Measurements from ENCODE around the gene ICA1. TPM values are rescaled to one million over a fixed set of nuclear protein-coding genes. Genes with fewer than 3 reads are reported as not detected.

Gene ICA1
- total and polyA plus RNA-seq, 8 donors = 19.1 to 458 (median 77.4) TPM

DNA sequence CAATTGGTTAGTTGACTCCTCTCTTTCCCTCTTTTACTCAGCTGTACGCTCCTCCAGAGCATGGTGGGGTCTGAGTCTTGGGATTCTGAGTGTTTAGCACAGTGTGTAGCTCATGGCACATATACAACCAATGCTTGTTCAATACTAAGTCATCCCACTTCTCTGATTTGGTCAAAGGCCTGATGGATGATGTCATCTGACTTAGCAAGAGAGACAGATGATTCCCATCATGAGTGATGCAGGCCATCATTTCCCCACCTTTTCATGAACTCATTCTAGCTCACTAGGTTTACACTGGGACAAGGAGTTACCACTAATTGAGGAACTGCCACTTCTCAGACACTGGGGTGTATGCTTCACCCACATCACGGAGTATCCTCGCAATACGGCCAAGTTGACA is 3.8 kb downstream of the ICA1 start:
- DNase-seq = no peak
- no peaks in the 10 kb centered on the region for H3K9me3 ChIP-seq
- intact Hi-C loops (cut with DNase I; ENCODE audit: low total_unique reads) = no loop called here
- TF ChIP-seq, protein P1, sequence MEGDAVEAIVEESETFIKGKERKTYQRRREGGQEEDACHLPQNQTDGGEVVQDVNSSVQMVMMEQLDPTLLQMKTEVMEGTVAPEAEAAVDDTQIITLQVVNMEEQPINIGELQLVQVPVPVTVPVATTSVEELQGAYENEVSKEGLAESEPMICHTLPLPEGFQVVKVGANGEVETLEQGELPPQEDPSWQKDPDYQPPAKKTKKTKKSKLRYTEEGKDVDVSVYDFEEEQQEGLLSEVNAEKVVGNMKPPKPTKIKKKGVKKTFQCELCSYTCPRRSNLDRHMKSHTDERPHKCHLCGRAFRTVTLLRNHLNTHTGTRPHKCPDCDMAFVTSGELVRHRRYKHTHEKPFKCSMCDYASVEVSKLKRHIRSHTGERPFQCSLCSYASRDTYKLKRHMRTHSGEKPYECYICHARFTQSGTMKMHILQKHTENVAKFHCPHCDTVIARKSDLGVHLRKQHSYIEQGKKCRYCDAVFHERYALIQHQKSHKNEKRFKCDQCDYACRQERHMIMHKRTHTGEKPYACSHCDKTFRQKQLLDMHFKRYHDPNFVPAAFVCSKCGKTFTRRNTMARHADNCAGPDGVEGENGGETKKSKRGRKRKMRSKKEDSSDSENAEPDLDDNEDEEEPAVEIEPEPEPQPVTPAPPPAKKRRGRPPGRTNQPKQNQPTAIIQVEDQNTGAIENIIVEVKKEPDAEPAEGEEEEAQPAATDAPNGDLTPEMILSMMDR (IDR thresholded peaks at IDR 0.05) = no peak
- no peak for TF ChIP-seq POLR2AphosphoS5 (IDR thresholded peaks at IDR 0.05)
- WGBS, 5 donors = 96 to 98% (median 97%) methylated on average over 4 of the region's 4 CpGs
- peaks cover 0 to 23% (median 10%) of the 10 kb centered on the region in 3 donors for H3K27me3 ChIP-seq
- no peaks in the 10 kb centered on the region for H3K36me3 ChIP-seq
- H3K4me3 ChIP-seq = no peak overlapping the region
- H3K27ac ChIP-seq = no peak overlapping the region
- peaks cover 0 to 57% (median 39%) of the 10 kb centered on the region in 4 donors for H3K4me1 ChIP-seq

DNA sequence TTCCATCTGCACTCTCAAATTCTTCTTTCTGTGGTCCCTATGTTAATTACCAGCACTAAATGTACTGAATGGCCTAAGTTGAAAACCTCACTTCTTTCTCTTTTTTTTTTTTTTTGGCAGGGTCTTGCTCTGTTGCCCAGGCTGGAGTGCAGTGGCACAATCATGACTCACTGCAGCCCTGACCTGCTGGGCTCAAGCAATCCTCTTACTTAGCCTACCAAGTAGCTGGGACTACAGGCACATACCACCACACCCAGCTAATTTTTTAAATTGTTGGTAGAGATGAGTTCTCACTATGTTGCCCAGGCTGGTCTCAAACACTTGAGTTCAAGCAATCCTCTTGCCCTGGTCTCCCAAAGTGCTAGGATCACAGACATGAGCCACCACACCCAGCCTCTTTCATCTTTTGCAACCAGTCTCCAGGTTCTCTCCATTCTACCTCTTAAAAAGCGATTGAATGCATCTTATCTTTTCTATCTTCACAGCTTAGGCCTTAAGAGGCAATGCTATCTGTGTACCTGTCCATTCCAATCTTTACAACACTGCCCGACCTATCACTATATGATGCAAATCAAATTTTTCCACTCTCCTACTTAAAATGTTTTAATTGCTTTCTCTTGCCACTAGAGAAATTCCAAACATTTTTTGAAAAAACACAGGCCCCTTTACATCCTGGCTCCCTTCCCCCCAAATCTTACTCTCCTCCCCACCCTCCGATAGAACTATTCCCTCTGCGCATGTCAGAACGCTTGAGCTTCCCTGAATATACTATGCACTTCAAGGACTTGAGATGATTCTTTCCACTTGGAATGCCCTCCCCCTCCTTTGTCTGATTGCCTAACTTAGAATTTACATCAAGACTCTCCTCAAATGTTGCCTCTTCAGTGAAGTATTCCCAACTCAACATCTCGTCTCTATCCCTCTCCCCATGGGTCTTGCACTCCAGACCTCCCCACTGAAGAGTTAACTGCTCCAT is 6.0 kb downstream of the ICA1 start:
- no peak for DNase-seq
- 85 to 97% (median 94%) methylated on average over 6 of the region's 6 CpGs for WGBS, 5 donors
- Histone ChIP-seq H3K27me3 (peaks cover 0 to 3% (median 0%) of the 10 kb centered on the region in 3 donors), H3K4me3 (no peak overlapping the region), H3K4me1 (peaks cover 0 to 37% (median 25%) of the 10 kb centered on the region in 4 donors), H3K36me3 (no peaks in the 10 kb centered on the region), H3K9me3 (no peaks in the 10 kb centered on the region), H3K27ac (no peak overlapping the region)
- intact Hi-C loops (cut with DNase I; ENCODE audit: low total_unique reads) = no loop called here
- TF ChIP-seq POLR2A (IDR thresholded peaks at IDR 0.05) (no peak), POLR2AphosphoS5 (IDR thresholded peaks at IDR 0.05) (no peak), EP300 (IDR thresholded peaks at IDR 0.05) (no peak)
- TF ChIP-seq, protein P1 (IDR thresholded peaks at IDR 0.05) = no peak

DNA sequence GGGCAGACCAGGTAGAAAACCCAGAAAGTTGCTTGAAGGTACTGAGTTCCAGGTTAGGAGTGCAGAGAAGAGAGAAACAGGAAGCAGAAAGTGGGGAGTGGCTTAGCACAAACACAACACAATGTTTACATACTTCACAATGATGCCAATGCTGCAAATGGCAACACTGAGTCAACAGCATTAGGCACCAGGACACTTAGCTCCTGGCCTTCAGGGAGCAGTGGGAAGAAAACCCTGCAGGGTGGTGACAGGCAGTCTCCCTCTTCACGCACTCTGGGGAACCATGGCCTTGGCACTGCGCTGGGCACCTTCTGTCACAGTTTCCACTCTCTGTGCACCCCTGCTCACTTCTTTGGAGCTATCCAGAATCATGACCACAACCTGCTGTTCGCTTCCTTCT is 7.3 kb downstream of the ICA1 start:
- no peaks in the 10 kb centered on the region for H3K9me3 ChIP-seq
- DNase-seq = peak; percentile 41 to 59
- H3K4me1 ChIP-seq = peaks cover 0 to 28% (median 17%) of the 10 kb centered on the region in 4 donors
- H3K27ac ChIP-seq = peak overlapping the region; percentile 28 to 82 (median 60)
- no peak overlapping the region for H3K4me3 ChIP-seq
- WGBS, 5 donors = 77 to 92% (median 84%) methylated on average over 3 of the region's 3 CpGs
- no peaks in the 10 kb centered on the region for H3K27me3 ChIP-seq
- no peaks in the 10 kb centered on the region for H3K36me3 ChIP-seq
- TF ChIP-seq, protein P1 (IDR thresholded peaks at IDR 0.05) = no peak
- peak in 2 of 3 donors; percentile 50 to 67 for TF ChIP-seq POLR2AphosphoS5 (IDR thresholded peaks at IDR 0.05)
- intact Hi-C loops (cut with DNase I; ENCODE audit: low total_unique reads) = no loop called here

DNA sequence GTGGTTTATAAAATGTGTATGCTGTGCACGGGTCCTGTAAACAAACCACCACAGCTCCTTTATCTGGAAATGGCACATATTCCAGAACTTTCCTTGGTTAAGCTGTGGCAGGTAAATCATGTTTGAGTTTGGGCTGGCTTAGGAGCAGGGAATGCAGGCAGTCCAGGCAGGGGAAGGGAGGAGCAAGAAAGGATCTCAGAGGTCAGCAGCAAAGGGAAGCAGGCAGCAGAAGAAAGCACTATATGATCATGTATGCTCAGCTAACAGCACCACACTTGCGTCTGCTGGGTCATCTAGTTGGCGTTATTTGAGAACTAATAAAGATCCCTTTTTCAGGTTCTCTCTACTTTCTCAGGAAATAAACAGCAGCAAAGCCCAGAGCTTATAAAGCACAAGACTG is 7.8 kb downstream of the ICA1 start:
- no peak for DNase-seq
- Histone ChIP-seq H3K4me1 (peaks cover 0 to 28% (median 16%) of the 10 kb centered on the region in 4 donors), H3K4me3 (no peak overlapping the region), H3K27ac (peak overlapping the region; percentile 28 to 82 (median 60)), H3K27me3 (no peaks in the 10 kb centered on the region), H3K36me3 (no peaks in the 10 kb centered on the region), H3K9me3 (no peaks in the 10 kb centered on the region)
- TF ChIP-seq POLR2AphosphoS5 (IDR thresholded peaks at IDR 0.05) (no peak), EP300 (IDR thresholded peaks at IDR 0.05) (no peak), POLR2A (IDR thresholded peaks at IDR 0.05) (no peak)
- TF ChIP-seq, protein P1 (IDR thresholded peaks at IDR 0.05) = no peak
- intact Hi-C loops (cut with DNase I; ENCODE audit: low total_unique reads) = no loop called here
- WGBS, 5 donors = 28 to 53% (median 43%) methylated on average over 3 of the region's 3 CpGs

All from stomach (tissue), 9 donors.